Activated CD4-positive, alpha-beta T cell treated with anti-CD3 and anti-CD28 coated beads, Interleukin-2, amount 10 ng/mL, durations not matched to agents 24 days and 14 days (primary cell): Measurements from ENCODE around the gene TMEM240. TPM values are rescaled to one million over a fixed set of nuclear protein-coding genes. Genes with fewer than 3 reads are reported as not detected.
"Not testable (repeated sequence)": the region's sequence is repeated elsewhere in the genome, so short reads cannot be mapped to it uniquely, and the experiment has no call there.

ENCODE experiments used
- DNase-seq: peaks from one replicate; pipeline ENCODE4 v3.0.0; 2022
- H3K27ac Mint-ChIP-seq: one replicate; pipeline ENCODE4 v1.8.0; 2022; ENCODE audit warnings: mild to moderate bottlenecking, mixed read lengths
- H3K27me3 Mint-ChIP-seq: one replicate; pipeline ENCODE4 v1.8.0; 2022; ENCODE audit warnings: mixed read lengths
- H3K36me3 Mint-ChIP-seq: one replicate; pipeline ENCODE4 v1.8.0; 2022; ENCODE audit warnings: low read depth, mild to moderate bottlenecking, mixed read lengths
- H3K4me1 Mint-ChIP-seq: one replicate; pipeline ENCODE4 v1.8.0; 2021; ENCODE audit warnings: mixed read lengths
- H3K4me3 Mint-ChIP-seq: one replicate; pipeline ENCODE4 v1.8.0; 2022; ENCODE audit warnings: mild to moderate bottlenecking, moderate library complexity, mixed read lengths
- H3K9me3 Mint-ChIP-seq: one replicate; pipeline ENCODE4 v1.8.0; 2021; ENCODE audit warnings: mixed read lengths
- intact Hi-C: fragments of 100-400 bp; cut with micrococcal nuclease; formaldehyde crosslinking; loops from one replicate; pipeline ENCODE4 v1.15.1; 2023
- total RNA-seq: library from RNA; stranded (reverse); gene quantifications from 2 replicates; pipeline ENCODE4 v1.2.3, GENCODE V29; 2022

TMEM240 gene
- total RNA-seq, 1 donor from 2014 or later, result not detected

- H3K27me3 Mint-ChIP-seq, H3K4me3 Mint-ChIP-seq, H3K27ac Mint-ChIP-seq, DNase-seq, H3K9me3 Mint-ChIP-seq, intact Hi-C loops, H3K4me1 Mint-ChIP-seq: not testable (repeated sequence)
- peaks cover 41% of the 10 kb centered on the region for H3K36me3 Mint-ChIP-seq
These were observed 44.9 kb downstream of the TMEM240 start for GRCh38 chr1:1495461-1495975.

DNA sequence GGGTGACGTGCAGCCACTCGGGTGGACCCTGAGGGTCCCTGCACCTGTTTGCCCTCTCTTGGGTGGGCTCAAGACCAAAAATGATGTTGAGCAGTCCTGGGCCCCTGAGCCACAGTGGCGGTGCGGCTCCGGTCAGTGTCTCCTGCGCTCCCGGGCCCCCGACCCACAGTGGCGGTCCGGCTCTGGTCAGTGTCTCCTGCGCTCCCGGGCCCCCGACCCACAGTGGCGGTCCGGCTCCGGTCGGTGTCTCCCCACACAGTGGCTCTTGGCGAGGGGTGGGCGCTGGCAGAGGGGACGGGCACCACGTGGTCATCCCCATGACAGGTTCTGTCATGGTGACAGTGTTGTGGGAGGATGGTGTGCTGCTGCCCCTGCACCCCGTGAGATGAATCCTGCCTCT lies 46.1 kb downstream of the TMEM240 start:
- H3K27me3 Mint-ChIP-seq, DNase-seq, H3K27ac Mint-ChIP-seq, H3K4me3 Mint-ChIP-seq, H3K9me3 Mint-ChIP-seq, H3K4me1 Mint-ChIP-seq, intact Hi-C loops: not testable (repeated sequence)
- H3K36me3 Mint-ChIP-seq, result peaks cover 52% of the 10 kb centered on the region

- Mint-ChIP-seq H3K27ac (no peak overlapping the region), H3K4me3 (no peak overlapping the region), H3K27me3 (no peaks in the 10 kb centered on the region), H3K36me3 (peaks cover 65% of the 10 kb centered on the region), H3K9me3 (peaks cover 4% of the 10 kb centered on the region), H3K4me1 (no peaks in the 10 kb centered on the region)
- no peak for DNase-seq
- intact Hi-C loops, result no loop called here
These were observed 48.8 kb downstream of the TMEM240 start for GRCh38 chr1:1491601-1492000.

- H3K4me3 Mint-ChIP-seq, result no peak overlapping the region
These were observed 49.7 kb downstream of the TMEM240 start for GRCh38 chr1:1490633-1491230.

GRCh38 chr1:1489861-1490260 lies 50.6 kb downstream of the TMEM240 start:
- H3K36me3 Mint-ChIP-seq, result peaks cover 62% of the 10 kb centered on the region
- no peak overlapping the region for H3K27ac Mint-ChIP-seq
- H3K27me3 Mint-ChIP-seq, result no peaks in the 10 kb centered on the region
- intact Hi-C loops, result no loop called here
- no peaks in the 10 kb centered on the region for H3K4me1 Mint-ChIP-seq
- peaks cover 4% of the 10 kb centered on the region for H3K9me3 Mint-ChIP-seq
- H3K4me3 Mint-ChIP-seq, result no peak overlapping the region
- no peak for DNase-seq

More at GRCh38 chr1:1490633-1491230, 49.7 kb downstream of the TMEM240 start:
- DNase-seq, result no peak
- Mint-ChIP-seq H3K4me1 (no peaks in the 10 kb centered on the region), H3K27ac (no peak overlapping the region), H3K9me3 (peaks cover 4% of the 10 kb centered on the region), H3K36me3 (peaks cover 65% of the 10 kb centered on the region), H3K27me3 (no peaks in the 10 kb centered on the region)
- intact Hi-C loops, result no loop called here

DNA sequence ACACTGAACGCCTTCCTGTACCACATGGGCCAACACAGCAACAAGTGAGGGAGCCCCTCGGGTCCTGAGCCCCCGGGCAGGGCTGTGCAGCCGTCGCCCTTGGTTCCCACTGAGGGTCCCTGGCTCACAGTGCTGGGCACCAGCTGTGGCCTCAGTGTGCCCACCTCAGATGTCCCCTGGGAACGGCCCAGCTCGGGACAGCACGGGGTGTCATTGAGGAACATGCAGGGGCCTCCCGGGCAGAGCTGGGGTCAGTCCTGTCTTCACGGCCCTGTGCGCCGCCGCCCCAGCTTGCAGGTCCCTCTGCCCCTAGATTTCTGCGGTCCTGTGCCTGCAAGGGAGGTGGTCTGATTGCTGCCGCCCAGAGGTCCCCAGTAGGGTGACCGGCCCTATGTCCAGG lies 51.2 kb downstream of the TMEM240 start:
- intact Hi-C loops, result no loop called here
- H3K36me3 Mint-ChIP-seq, result peaks cover 58% of the 10 kb centered on the region

DNA sequence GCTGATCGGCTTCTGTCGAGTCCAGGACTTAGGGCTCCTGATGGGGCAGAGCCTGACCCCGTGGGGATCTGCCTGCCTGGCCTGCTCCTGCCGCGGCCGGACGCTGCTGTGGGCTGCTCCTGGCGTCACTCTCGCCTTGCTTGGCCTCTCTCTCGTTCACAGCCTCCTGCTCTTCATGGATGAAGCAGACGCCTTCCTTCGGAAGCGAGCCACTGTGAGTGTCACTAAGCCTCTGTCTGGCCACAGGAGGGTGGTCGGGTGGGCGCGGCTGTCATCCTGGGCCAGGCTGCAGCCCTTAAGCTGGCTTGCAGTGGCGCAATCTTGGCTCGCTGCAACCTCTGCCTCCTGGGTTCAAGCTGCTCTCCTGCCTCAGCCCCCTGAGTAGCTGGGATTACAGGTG lies 52.7 kb downstream of the TMEM240 start:
- no peaks in the 10 kb centered on the region for H3K9me3 Mint-ChIP-seq
- no peak for DNase-seq
- H3K27me3 Mint-ChIP-seq, result no peaks in the 10 kb centered on the region
- H3K4me3 Mint-ChIP-seq, result no peak overlapping the region
- H3K27ac Mint-ChIP-seq, result no peak overlapping the region
- H3K36me3 Mint-ChIP-seq, result peaks cover 52% of the 10 kb centered on the region
- intact Hi-C loops, result no loop called here
- no peaks in the 10 kb centered on the region for H3K4me1 Mint-ChIP-seq

More for the DNA sequence above, 51.2 kb downstream of the TMEM240 start:
- no peak overlapping the region for H3K4me3 Mint-ChIP-seq
- DNase-seq, result no peak
- H3K9me3 Mint-ChIP-seq, result peaks cover 4% of the 10 kb centered on the region
- H3K4me1 Mint-ChIP-seq, result no peaks in the 10 kb centered on the region
- no peaks in the 10 kb centered on the region for H3K27me3 Mint-ChIP-seq
- H3K27ac Mint-ChIP-seq, result no peak overlapping the region

- H3K4me1 Mint-ChIP-seq, intact Hi-C loops, H3K4me3 Mint-ChIP-seq, H3K27me3 Mint-ChIP-seq, H3K27ac Mint-ChIP-seq, DNase-seq, H3K9me3 Mint-ChIP-seq: not testable (repeated sequence)
- H3K36me3 Mint-ChIP-seq, result peaks cover 39% of the 10 kb centered on the region
These were observed 54.6 kb downstream of the TMEM240 start for GRCh38 chr1:1485755-1486317.

GRCh38 chr1:1484976-1485750 lies 55.3 kb downstream of the TMEM240 start:
- H3K27ac Mint-ChIP-seq, H3K9me3 Mint-ChIP-seq, DNase-seq, intact Hi-C loops, H3K4me3 Mint-ChIP-seq, H3K4me1 Mint-ChIP-seq, H3K27me3 Mint-ChIP-seq: not testable (repeated sequence)
- H3K36me3 Mint-ChIP-seq, result peaks cover 37% of the 10 kb centered on the region

Other genes with a start within 250 kb of the TMEM240 start
- 54.1 and 55.7 TPM in 2 replicates for gene ACAP3, start 232.7 kb downstream of the TMEM240 start, total RNA-seq
- gene PUSL1, start 232.0 kb downstream of the TMEM240 start, total RNA-seq, result 33.4 and 35.2 TPM in 2 replicates
- gene INTS11, start 216.0 kb downstream of the TMEM240 start, total RNA-seq, result 145 TPM in 2 replicates
- gene CPTP, start 215.8 kb downstream of the TMEM240 start, total RNA-seq, result 11.5 and 12.3 TPM in 2 replicates
- gene TAS1R3, start 209.3 kb downstream of the TMEM240 start, total RNA-seq, result 0.28 and 0.38 TPM in 2 replicates
- 63.2 and 65.9 TPM in 2 replicates for gene DVL1, start 191.2 kb downstream of the TMEM240 start, total RNA-seq
- gene MXRA8, start 182.1 kb downstream of the TMEM240 start, total RNA-seq, result 0.24 and 0.75 TPM in 2 replicates
- 142 and 146 TPM in 2 replicates for gene AURKAIP1, start 165.4 kb downstream of the TMEM240 start, total RNA-seq
- 144 and 146 TPM in 2 replicates for gene CCNL2, start 141.3 kb downstream of the TMEM240 start, total RNA-seq
- gene MRPL20, start 133.3 kb downstream of the TMEM240 start, total RNA-seq, result 187 and 194 TPM in 2 replicates
- not detected in 2 replicates for gene ANKRD65, start 119.3 kb downstream of the TMEM240 start, total RNA-seq
- gene VWA1, start 104.9 kb downstream of the TMEM240 start, total RNA-seq, result 4.9 and 5.2 TPM in 2 replicates
- 0.40 and 0.75 TPM in 2 replicates for gene ATAD3C, start 90.9 kb downstream of the TMEM240 start, total RNA-seq
- 98.0 and 98.5 TPM in 2 replicates for gene ATAD3B, start 68.9 kb downstream of the TMEM240 start, total RNA-seq
- 102 and 107 TPM in 2 replicates for gene ATAD3A, start 28.5 kb downstream of the TMEM240 start, total RNA-seq
- gene SSU72, start 34.2 kb upstream of the TMEM240 start, total RNA-seq, result 134 TPM in 2 replicates
- gene FNDC10, start 59.5 kb upstream of the TMEM240 start, total RNA-seq, result 14.3 and 15.9 TPM in 2 replicates
- 32.7 and 34.1 TPM in 2 replicates for gene MIB2, start 74.9 kb upstream of the TMEM240 start, total RNA-seq
- 1.2 and 1.5 TPM in 2 replicates for gene MMP23B, start 91.5 kb upstream of the TMEM240 start, total RNA-seq
- gene CDK11B, start 118.4 kb upstream of the TMEM240 start, total RNA-seq, result 38.0 and 40.4 TPM in 2 replicates
- 40.3 and 41.5 TPM in 2 replicates for gene SLC35E2B, start 152.2 kb upstream of the TMEM240 start, total RNA-seq
- 68.3 and 70.4 TPM in 2 replicates for gene CDK11A, start 183.7 kb upstream of the TMEM240 start, total RNA-seq
- gene NADK, start 237.8 kb upstream of the TMEM240 start, total RNA-seq, result 91.3 and 94.5 TPM in 2 replicates